Left lung (tissue), 10 donors: ENCODE data around the gene PIGS. TPM values are rescaled to one million over a fixed set of nuclear protein-coding genes. Genes with fewer than 3 reads are reported as not detected.
A peak's percentile ranks its signal among the peaks of the same experiment; 100 is the strongest.
"Not testable (repeated sequence)": the region's sequence is repeated elsewhere in the genome, so short reads cannot be mapped to it uniquely, and the experiment has no call there.

Experiments
- ATAC-seq: fragments of 200-7000 bp; cut with Tn5 transposase; one replicate; pipeline ENCODE4 v1.9.1; 2020; ENCODE audit warnings: moderate library complexity
- DNase-seq, 4 donors: peaks; one replicate each; pipeline ENCODE4 v3.0.0-alpha.2; 2013 to 2020
- H3K27ac ChIP-seq, 2 donors: fragments of 200-600 bp; sonication (generic) in 1 of 2; one replicate each; pipeline versions ENCODE4 v1.5.0 to v1.8.0; 2020 to 2021
- H3K27me3 ChIP-seq, 2 donors: fragments of 200-600 bp; sonication (generic) in 1 of 2; one replicate each; pipeline versions ENCODE4 v1.5.0 to v1.8.0; 2020 to 2021
- H3K36me3 ChIP-seq, 2 donors: fragments of 200-600 bp; sonication (generic) in 1 of 2; one replicate each; pipeline versions ENCODE4 v1.5.0 to v1.8.0; 2020 to 2021
- H3K4me1 ChIP-seq, 2 donors: fragments of 200-600 bp; one replicate each; pipeline ENCODE4 v1.8.0; 2021
- H3K4me3 ChIP-seq, 2 donors: fragments of 200-600 bp; sonication (generic) in 1 of 2; one replicate each; pipeline versions ENCODE4 v1.5.0 to v1.8.0; 2020 to 2021; ENCODE audit warnings: mild to moderate bottlenecking in 1 of 2
- H3K9me3 ChIP-seq, 2 donors: fragments of 200-600 bp; sonication (generic) in 1 of 2; one replicate each; pipeline versions ENCODE4 v1.5.0 to v1.8.0; 2020 to 2021
- intact Hi-C, 2 donors: fragments of 100-400 bp; cut with DNase I; formaldehyde crosslinking; loops; one replicate each; pipeline versions ENCODE4 v1.11.2 to v1.14.2; 2022
- polyA plus RNA-seq, 6 donors: library from polyadenylated mRNA; unstranded; fragments of 120-200 nt; gene quantifications; one replicate each; pipeline ENCODE4 v1.2.1, GENCODE V29; 2013; ENCODE audit not compliant: insufficient read length in 6 of 6
- total RNA-seq, 2 donors: library from RNA; stranded (reverse); fragmentation: NEBNext Ultra II Directional; extraction: Animal tissue kit (Norgen Biotek cat#: 25700); gene quantifications; one replicate each; pipeline ENCODE4 v1.2.1, GENCODE V29; 2021
- TF ChIP-seq, protein P1 (sequence below), 2 donors: fragments of 200-600 bp; sonication (generic) in 1 of 2; IDR thresholded peaks; one replicate each; pipeline versions ENCODE4 v1.5.0 to v1.8.0; 2021; ENCODE audit warnings: antibody characterized with exemption in 2 of 2
- donor health status: DM: no; HTN: yes; CAD: no.
- donor health status: DM: no; HTN: no; CAD: no.

PIGS gene
- total and polyA plus RNA-seq, 8 donors = 57.9 to 66.6 (median 63.1) TPM

DNA sequence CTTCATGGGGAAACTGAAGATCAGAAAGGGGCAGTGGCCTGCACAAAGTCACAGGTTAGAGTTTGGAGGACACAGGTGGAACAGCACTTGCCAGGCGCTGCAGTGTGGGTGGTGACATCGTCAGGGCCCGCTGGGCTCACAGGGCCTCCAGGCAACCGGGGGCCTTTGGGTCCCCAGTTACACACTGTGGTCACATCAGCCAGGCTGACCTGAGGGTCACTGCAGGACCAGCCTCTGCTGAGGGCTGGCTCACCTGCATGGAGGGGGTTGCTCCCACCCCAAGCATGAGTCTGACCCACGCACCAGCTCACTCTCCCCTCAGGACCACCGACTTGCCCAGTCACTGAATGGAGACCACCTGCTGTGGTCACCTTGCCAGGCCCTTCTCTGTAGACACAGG, 48.1 kb downstream of the PIGS start:
- H3K9me3 ChIP-seq = no peaks in the 10 kb centered on the region
- no peak overlapping the region for H3K27ac ChIP-seq
- no peaks in the 10 kb centered on the region for H3K27me3 ChIP-seq
- H3K4me1 ChIP-seq = no peaks in the 10 kb centered on the region
- TF ChIP-seq, protein P1, sequence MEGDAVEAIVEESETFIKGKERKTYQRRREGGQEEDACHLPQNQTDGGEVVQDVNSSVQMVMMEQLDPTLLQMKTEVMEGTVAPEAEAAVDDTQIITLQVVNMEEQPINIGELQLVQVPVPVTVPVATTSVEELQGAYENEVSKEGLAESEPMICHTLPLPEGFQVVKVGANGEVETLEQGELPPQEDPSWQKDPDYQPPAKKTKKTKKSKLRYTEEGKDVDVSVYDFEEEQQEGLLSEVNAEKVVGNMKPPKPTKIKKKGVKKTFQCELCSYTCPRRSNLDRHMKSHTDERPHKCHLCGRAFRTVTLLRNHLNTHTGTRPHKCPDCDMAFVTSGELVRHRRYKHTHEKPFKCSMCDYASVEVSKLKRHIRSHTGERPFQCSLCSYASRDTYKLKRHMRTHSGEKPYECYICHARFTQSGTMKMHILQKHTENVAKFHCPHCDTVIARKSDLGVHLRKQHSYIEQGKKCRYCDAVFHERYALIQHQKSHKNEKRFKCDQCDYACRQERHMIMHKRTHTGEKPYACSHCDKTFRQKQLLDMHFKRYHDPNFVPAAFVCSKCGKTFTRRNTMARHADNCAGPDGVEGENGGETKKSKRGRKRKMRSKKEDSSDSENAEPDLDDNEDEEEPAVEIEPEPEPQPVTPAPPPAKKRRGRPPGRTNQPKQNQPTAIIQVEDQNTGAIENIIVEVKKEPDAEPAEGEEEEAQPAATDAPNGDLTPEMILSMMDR (IDR thresholded peaks at IDR 0.05) = no peak
- peak in 1 of 4 donors; percentile 69 for DNase-seq
- intact Hi-C loops = no loop called here
- no peak for ATAC-seq
- H3K36me3 ChIP-seq = no peaks in the 10 kb centered on the region
- no peak overlapping the region for H3K4me3 ChIP-seq

DNA sequence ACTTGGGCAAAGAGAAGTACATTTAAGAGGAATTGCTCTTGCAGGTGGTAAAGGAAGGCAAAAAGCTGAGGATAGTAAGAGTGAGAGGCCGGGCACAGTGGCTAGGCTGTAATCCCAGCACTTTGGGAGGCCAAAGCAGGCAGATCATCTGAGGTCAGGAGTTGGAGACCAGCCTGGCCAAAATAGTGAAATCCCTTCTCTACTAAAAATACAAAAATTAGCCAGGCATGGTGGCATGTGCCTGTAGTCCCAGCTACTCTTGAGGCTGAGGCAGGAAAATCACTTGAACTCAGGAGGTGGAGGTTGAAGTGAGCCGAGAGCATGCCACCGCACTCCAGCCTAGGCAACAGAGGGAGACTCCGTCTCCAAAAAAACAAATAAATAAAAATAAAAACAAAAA, 49.0 kb downstream of the PIGS start:
- H3K36me3 ChIP-seq, H3K9me3 ChIP-seq, H3K4me1 ChIP-seq, ATAC-seq, H3K4me3 ChIP-seq, H3K27ac ChIP-seq, H3K27me3 ChIP-seq, intact Hi-C loops, DNase-seq: not testable (repeated sequence)

DNA sequence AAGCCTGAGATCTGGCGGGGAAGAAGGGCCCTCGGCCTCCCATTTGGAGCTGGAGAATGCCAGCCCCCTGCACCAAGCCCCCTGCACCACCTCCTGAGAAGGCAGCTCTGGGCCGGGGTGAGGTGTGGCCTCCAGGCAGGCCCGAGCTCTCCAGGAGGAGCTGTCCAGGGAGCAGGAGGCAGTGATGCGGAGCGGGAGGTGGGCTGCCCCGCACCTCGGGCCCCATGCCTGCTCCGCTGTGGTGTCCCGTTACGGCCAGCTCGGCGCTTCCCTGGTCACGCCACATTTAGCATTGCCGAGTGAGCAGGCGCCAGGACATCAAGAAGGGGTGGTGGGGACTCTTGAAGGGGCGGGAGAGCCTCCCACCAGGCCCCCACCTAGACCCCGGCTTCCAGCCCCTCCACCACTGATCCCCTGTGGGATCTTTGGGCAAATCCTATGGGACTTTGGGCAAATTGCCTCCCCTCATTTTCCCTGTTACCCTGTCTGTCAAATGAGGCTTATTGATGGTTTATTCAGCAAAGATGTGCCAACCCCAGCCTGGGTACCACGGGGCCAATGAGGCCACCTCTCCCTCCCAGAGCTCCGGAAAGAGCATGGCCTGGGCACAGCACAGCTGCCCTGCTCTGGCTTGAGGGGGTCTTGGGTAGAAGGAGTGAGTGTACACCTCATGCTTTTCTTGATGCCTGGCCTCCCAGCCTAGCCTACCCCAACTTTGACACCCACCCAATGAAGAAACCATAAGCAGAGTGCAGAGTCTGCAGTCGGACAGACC, 49.8 kb downstream of the PIGS start:
- DNase-seq (peak in 1 of 4 donors; percentile 72), ATAC-seq (no peak)
- Histone ChIP-seq H3K27me3 (no peaks in the 10 kb centered on the region), H3K9me3 (no peaks in the 10 kb centered on the region), H3K4me1 (no peaks in the 10 kb centered on the region), H3K27ac (no peak overlapping the region), H3K36me3 (no peaks in the 10 kb centered on the region), H3K4me3 (no peak overlapping the region)
- intact Hi-C loops = no loop called here
- TF ChIP-seq, protein P1 (IDR thresholded peaks at IDR 0.05) = no peak

DNA sequence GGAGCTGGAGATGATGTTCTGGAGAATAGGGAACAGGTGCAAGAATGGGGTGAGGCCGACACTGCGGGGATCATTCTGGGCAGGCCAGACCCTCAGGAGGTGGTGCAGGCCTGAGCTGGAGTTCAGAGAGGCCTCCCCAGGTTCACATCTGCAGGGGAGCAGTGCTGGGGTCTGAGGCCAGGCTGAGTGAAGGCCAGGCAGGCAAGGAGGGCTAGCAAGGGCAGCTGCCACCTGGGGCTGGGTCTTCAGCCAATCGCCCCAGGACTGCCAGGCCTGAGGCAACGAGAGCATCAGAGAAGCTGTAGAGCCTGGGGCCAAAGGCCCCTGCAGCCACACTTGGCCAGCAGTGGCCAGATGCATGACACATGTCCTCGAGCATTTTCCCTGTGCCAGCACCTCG, 50.6 kb downstream of the PIGS start:
- peak in 1 of 4 donors; percentile 61 for DNase-seq
- no peaks in the 10 kb centered on the region for H3K4me1 ChIP-seq
- no peak for ATAC-seq

DNA sequence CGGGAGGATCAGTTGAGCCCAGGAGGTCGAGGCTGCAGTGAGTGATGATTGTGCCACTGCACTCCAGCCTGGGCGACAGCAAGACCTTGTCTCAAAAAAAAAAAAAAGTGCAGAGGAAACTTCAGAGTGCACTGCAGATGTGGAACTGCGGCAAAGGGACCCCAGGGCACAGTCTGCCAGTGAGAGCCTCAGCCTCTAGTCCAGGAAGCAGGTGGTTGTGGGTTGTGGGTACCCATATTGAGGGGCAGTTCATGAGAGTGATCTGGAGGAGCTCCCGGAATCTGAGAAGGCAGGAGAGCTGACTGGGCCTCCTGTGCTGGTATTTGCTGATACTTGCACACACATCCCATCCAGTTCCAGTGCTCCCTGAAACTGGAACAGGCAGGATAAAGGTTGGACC, 52.1 kb downstream of the PIGS start:
- Histone ChIP-seq H3K27ac (no peak overlapping the region), H3K9me3 (no peaks in the 10 kb centered on the region), H3K36me3 (no peaks in the 10 kb centered on the region), H3K4me1 (no peaks in the 10 kb centered on the region), H3K4me3 (no peak overlapping the region), H3K27me3 (peaks cover 0 to 6% of the 10 kb centered on the region in 2 donors)
- TF ChIP-seq, protein P1 (IDR thresholded peaks at IDR 0.05) = no peak
- intact Hi-C loops = no loop called here
- DNase-seq (no peak), ATAC-seq (no peak)

More for the DNA sequence above, 50.6 kb downstream of the PIGS start:
- intact Hi-C loops = no loop called here
- Histone ChIP-seq H3K4me3 (no peak overlapping the region), H3K9me3 (no peaks in the 10 kb centered on the region), H3K27me3 (no peaks in the 10 kb centered on the region), H3K36me3 (no peaks in the 10 kb centered on the region), H3K27ac (no peak overlapping the region)
- TF ChIP-seq, protein P1 (IDR thresholded peaks at IDR 0.05) = no peak

DNA sequence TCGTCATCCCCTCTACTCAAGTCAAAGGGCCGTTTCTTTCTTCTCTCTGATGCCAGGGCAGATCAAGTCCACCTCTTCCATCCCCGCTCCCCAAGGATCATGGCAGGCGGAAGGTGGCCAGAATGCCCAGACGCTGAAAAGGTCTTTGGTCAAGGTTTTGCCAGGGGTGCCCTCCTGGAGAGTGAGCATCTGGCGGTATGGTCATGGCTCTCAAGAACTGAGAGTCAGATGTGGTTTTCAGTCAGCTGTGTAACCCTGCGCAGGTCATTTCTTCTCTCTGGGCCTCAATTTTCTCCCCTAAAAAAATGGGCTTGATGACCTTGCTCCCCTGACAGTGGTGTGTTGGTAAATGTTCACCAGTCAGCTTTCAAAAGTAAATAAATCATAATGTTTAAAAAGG, 52.7 kb downstream of the PIGS start:
- DNase-seq = peak in 1 of 4 donors; percentile 6
- ATAC-seq = no peak
- Histone ChIP-seq H3K36me3 (no peaks in the 10 kb centered on the region), H3K4me3 (no peak overlapping the region), H3K4me1 (no peaks in the 10 kb centered on the region), H3K27me3 (peaks cover 0 to 12% of the 10 kb centered on the region in 2 donors), H3K27ac (no peak overlapping the region), H3K9me3 (no peaks in the 10 kb centered on the region)
- TF ChIP-seq, protein P1 (IDR thresholded peaks at IDR 0.05) = no peak
- intact Hi-C loops = no loop called here
